ENCODE data around the gene RXFP2. TPM values are rescaled to one million over a fixed set of nuclear protein-coding genes. Genes with fewer than 3 reads are reported as not detected.
A peak's percentile ranks its signal among the peaks of the same experiment; 100 is the strongest.

The RXFP2 gene
- total and polyA plus RNA-seq, 10 donors: not detected

DNA sequence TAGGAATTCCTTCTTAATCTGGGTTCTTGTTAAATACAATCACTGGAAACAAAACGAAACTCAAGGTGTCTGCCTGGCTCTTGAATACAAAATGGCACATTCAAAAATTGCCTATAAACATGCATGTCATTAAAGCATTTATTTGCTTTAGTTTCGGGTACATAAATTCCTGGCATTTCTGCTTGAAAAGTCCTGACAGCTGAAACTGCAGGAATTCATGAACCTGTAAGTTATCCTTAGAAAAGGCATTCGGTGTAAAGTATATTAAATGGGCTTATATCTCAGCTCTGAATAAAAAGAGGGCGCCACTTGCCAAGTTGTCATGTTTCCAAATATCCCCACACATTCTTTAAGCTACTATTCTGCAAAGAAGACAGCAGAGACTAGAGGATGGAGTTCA is 32.9 kb downstream of the RXFP2 start:
- no peaks in the 10 kb centered on the region for H3K27me3 ChIP-seq (replicated peaks in 1 of 7)
- H3K36me3 ChIP-seq: no peaks in the 10 kb centered on the region
- H3K4me3 ChIP-seq: no peak overlapping the region
- no peaks in the 10 kb centered on the region for H3K9me3 ChIP-seq
- no peak for DNase-seq
- WGBS, 5 donors: 80 to 91% (median 88%) methylated on average over 4 of the region's 4 CpGs
- intact Hi-C loops (cut with DNase I; ENCODE audit: low total_unique reads): no loop called here
- peaks cover 0 to 9% (median 3%) of the 10 kb centered on the region in 6 donors for H3K4me1 ChIP-seq
- TF ChIP-seq POLR2AphosphoS5 (IDR thresholded peaks at IDR 0.05) (no peak), POLR2A (IDR thresholded peaks at IDR 0.05) (no peak)
- TF ChIP-seq, protein P1, sequence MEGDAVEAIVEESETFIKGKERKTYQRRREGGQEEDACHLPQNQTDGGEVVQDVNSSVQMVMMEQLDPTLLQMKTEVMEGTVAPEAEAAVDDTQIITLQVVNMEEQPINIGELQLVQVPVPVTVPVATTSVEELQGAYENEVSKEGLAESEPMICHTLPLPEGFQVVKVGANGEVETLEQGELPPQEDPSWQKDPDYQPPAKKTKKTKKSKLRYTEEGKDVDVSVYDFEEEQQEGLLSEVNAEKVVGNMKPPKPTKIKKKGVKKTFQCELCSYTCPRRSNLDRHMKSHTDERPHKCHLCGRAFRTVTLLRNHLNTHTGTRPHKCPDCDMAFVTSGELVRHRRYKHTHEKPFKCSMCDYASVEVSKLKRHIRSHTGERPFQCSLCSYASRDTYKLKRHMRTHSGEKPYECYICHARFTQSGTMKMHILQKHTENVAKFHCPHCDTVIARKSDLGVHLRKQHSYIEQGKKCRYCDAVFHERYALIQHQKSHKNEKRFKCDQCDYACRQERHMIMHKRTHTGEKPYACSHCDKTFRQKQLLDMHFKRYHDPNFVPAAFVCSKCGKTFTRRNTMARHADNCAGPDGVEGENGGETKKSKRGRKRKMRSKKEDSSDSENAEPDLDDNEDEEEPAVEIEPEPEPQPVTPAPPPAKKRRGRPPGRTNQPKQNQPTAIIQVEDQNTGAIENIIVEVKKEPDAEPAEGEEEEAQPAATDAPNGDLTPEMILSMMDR (IDR thresholded peaks at IDR 0.05 in 8 of 11, conservative IDR thresholded peaks at IDR 0.05 in 3 of 11): no peak
- H3K27ac ChIP-seq: no peak overlapping the region

DNA sequence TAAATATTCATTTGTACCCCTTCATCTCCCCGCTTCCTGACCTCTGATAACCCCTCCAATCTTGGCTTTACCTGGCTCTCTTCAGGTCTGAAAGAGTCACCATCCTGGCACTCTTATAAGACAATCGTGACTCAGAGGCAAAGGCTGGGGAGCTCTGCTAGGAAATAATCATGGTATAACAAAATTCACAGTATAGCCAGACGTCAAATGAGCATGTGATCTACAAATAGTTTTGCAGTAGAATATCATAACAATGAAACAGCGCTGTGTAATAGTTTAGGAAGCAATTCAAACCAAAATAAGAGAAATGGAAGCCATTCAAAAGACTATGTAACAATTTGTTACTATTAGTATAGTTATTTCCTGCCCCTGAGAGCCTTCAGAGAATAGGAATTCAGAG is 34.2 kb downstream of the RXFP2 start:
- WGBS, 5 donors: 52 to 79% (median 58%) methylated on average over 4 of the region's 4 CpGs
- H3K36me3 ChIP-seq: no peaks in the 10 kb centered on the region
- intact Hi-C loops (cut with DNase I; ENCODE audit: low total_unique reads): no loop called here
- no peaks in the 10 kb centered on the region for H3K27me3 ChIP-seq (replicated peaks in 1 of 7)
- TF ChIP-seq, protein P1 (IDR thresholded peaks at IDR 0.05 in 8 of 11, conservative IDR thresholded peaks at IDR 0.05 in 3 of 11): no peak
- H3K4me3 ChIP-seq: peak overlapping the region in 3 of 8 donors; percentile 9 to 39 (median 27)
- peaks cover 0 to 9% (median 3%) of the 10 kb centered on the region in 6 donors for H3K4me1 ChIP-seq
- no peaks in the 10 kb centered on the region for H3K9me3 ChIP-seq
- no peak overlapping the region for H3K27ac ChIP-seq
- DNase-seq: no peak

DNA sequence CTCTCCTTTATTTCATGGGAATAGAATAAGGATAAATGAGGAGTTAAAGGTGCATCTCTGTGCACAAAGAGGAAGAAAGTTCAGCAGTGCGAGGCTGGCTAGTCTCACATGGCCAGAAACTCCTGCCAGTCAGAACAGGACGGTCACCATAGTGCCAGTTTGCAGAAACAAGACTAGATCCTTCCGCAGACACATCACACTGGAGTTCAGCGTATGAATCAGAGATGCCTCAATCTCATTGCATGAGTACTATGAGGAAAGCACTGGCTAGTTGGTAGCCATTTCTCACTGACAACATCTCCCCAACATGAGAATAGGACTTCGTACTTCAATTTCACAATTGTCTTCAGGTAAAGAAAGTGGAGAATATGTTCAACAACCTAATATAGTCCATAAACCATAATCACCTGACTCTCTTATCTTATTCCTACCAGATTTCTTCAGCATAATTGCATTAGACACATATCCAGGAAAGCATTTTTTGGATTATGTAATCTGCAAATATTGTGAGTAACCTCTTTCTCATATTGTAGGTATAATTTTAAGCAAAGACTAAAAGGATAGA is 34.9 kb downstream of the RXFP2 start:
- TF ChIP-seq, protein P1 (IDR thresholded peaks at IDR 0.05 in 8 of 11, conservative IDR thresholded peaks at IDR 0.05 in 3 of 11): no peak
- TF ChIP-seq POLR2AphosphoS5 (IDR thresholded peaks at IDR 0.05): no peak
- no peak for TF ChIP-seq POLR2A (IDR thresholded peaks at IDR 0.05)
- no peaks in the 10 kb centered on the region for H3K27me3 ChIP-seq (replicated peaks in 1 of 7)
- H3K27ac ChIP-seq: no peak overlapping the region
- H3K9me3 ChIP-seq: no peaks in the 10 kb centered on the region
- intact Hi-C loops (cut with DNase I; ENCODE audit: low total_unique reads): no loop called here
- H3K4me1 ChIP-seq: peaks cover 0 to 9% (median 3%) of the 10 kb centered on the region in 6 donors
- H3K4me3 ChIP-seq: no peak overlapping the region
- no peaks in the 10 kb centered on the region for H3K36me3 ChIP-seq
- WGBS, 5 donors: 89 to 94% (median 92%) methylated on average over 5 of the region's 5 CpGs
- no peak for DNase-seq

DNA sequence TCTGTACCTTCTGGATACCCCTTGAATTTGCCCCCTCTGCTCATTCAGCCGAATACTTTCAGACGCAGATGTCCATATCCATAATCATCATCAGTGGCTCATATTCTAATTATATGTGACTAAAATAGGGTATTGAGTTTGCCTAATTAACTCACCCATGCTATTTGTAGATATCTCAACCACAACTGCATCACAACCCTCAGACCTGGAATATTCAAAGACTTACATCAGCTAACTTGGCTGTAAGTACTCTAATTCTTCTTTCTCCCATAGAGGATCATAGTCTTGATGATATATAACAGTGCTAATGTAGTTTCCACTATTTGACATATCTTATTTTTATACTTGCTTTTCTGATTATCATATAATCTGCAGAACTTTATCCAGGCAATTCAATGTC is 35.8 kb downstream of the RXFP2 start:
- Histone ChIP-seq H3K27me3 (replicated peaks in 1 of 7) (no peaks in the 10 kb centered on the region), H3K4me1 (peaks cover 0 to 9% (median 3%) of the 10 kb centered on the region in 6 donors), H3K4me3 (no peak overlapping the region), H3K36me3 (no peaks in the 10 kb centered on the region), H3K9me3 (no peaks in the 10 kb centered on the region), H3K27ac (no peak overlapping the region)
- intact Hi-C loops (cut with DNase I; ENCODE audit: low total_unique reads): no loop called here
- TF ChIP-seq, protein P1 (IDR thresholded peaks at IDR 0.05 in 8 of 11, conservative IDR thresholded peaks at IDR 0.05 in 3 of 11): no peak
- TF ChIP-seq POLR2AphosphoS5 (IDR thresholded peaks at IDR 0.05) (no peak), POLR2A (IDR thresholded peaks at IDR 0.05) (no peak)
- no peak for DNase-seq
- 94 to 97% (median 96%) methylated on average over 2 of the region's 2 CpGs for WGBS, 5 donors

Data from spleen (tissue), 11 donors.